Renal cortex interstitium (tissue), 11 donors: Measurements from ENCODE around the gene C3orf85. TPM values are rescaled to one million over a fixed set of nuclear protein-coding genes. Genes with fewer than 3 reads are reported as not detected.
"Not testable (repeated sequence)": the region's sequence is repeated elsewhere in the genome, so short reads cannot be mapped to it uniquely, and the experiment has no call there.

Source experiments
- DNase-seq, 11 donors: peaks; one replicate each; pipeline ENCODE4 v3.0.0-alpha.2; 2013; ENCODE audit warnings: low read depth in 9 of 11, low spot score in 4 of 11; ENCODE audit errors: extremely low read depth in 1 of 11
- polyA plus RNA-seq, 3 donors: library from polyadenylated mRNA; unstranded; fragments of 120-200 nt; gene quantifications; one replicate each; pipeline ENCODE4 v1.2.1, GENCODE V29; 2013; ENCODE audit not compliant: insufficient read length in 3 of 3

The C3orf85 gene
- polyA plus RNA-seq, 3 donors, result 16.4 to 23.7 (median 21.3) TPM

DNA sequence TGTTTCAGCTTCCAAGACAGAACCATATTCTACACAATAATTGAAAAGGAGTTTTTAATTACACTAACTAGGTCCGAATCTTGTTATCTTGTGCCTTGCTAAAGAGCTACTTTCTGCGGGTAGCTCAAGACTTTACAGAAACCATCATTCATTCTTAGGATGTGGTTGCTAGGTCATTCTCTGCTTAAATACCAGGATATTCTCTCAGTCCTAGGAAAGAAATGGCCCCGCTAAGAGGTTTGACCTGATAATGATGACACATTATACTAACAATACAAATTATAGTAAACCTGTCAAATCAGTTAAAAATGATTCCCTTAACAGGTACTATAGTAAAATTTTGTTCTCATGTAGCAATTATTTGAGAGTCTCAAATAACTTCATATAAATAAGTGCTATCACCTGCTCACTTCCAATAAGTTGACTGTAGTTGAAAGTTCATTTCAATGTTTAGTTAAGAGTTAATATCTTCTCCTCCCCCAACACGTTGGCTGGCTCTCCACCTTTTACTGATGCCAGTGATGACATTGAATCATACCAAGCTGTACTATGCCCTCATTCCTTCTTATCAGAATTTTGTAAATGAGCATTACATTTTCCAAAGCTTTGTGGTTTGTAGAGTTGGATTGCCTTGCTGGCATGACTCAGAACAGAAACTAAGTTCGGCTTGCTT is 3.6 kb upstream of the C3orf85 start:
- no peak for DNase-seq

DNA sequence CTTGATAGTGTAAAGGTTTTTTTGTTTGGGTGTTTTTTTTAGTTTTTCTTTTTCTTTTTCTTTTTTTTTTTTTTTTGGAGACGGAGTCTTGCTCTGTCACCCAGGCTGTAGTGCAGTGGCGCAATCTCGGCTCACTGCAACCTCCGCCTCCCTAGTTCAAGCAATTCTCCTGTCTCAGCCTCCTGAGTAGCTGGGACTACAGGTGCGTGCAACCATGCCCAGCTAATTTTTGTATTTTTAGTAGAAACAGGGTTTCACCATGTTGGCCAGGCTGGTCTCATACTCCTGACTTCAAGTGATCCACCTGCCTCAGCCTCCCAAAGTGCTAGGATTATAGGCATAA is 3.1 kb upstream of the C3orf85 start:
- DNase-seq, result not testable (repeated sequence)

- DNase-seq, result peak in 9 of 11 donors; percentile 37 to 76 (median 59)
Observed at GRCh38 chr3:109137761-109138160, 1.2 kb downstream of the C3orf85 start.

DNA sequence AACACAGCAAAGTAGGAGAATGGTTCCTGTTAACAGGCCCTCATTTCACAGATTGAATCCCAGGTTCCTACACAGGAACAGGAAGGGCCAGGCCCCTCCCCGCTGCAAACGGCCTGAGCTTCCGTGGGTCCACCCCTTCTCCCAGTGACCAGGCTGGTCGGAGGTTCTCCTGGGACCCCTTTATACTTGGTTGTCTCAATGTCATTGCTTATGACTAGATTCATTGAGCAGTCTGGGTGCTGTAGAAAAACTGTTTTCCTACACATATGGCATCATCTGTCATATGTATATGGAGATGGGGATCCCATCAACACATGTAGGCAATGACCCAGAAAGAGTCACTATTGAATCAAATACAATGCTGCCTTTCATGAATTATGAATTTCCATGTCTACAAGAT is 3.8 kb downstream of the C3orf85 start:
- DNase-seq, result no peak

DNA sequence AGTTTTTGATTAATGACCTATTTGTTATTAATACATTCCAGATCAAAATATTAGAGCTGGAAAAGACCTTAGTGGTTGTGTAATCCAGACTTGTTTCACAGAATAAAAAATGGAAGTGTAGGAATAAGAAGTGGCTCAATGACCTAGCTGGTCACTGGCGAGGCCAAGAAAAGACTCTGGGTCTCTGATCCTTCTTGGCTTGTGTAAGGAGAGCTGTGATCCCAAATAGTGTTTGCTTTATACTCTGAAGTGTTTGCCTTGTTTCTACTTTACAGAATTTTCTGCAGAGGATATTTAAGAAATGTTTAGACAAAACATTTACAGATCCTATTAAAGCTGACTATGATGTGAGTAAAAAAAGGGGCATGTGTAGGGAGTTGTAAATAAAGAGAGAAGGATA is 7.1 kb downstream of the C3orf85 start:
- no peak for DNase-seq

DNA sequence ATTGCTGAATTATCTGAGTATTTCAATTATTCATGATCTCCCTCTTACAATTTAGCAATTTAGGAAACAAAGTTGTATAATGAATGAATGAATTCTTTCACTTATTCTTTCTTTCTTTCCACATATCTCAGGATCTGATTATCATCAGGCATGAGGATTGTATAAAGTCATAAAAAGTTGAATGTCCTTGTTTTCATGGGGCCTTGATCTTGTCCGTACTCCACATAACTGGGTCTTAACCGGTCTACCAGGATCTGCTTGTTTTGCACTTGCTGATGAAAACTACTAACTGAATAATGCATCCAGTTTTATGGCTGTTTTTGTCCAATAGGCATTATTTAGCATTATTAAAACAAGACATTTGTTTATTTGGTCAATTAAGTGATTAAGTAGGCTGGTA is 12.6 kb downstream of the C3orf85 start:
- DNase-seq, result no peak

DNA sequence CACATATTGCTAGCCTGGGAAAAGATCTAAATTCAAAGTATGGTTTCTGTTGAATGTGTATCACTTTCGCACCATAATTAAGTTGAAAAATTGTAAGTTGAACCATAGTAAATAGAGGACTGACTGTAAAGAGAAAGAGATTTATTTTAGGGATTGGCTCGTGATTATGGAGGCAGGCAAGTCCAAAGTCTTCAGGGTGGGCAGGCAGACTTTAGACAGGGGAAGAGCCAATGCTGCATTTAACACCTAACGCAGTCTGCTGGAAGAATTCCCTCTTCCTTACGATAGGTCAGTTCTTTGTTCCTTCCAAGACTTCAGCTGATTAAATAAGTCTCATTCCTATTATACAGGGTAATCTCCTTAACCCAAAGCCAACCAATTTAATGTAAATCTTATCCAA is 15.8 kb downstream of the C3orf85 start:
- DNase-seq, result no peak

DNA sequence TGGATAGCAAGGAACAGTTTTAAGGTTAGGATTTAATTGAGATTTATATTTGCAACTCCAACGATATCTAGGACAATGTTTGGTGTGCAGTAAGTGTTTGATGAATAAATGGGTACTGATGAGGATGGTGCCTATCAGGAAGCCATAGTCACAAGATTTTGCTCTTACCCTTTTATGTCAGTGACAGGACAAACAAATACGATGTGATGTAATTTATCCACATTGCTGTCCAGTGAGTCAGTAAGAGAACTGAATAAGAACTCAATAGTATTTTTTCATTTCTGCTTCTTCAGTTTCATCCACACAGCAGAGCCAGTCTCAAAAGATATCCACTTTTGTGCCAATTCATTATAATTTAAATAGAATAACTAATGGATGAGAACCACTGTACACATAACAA is 18.5 kb downstream of the C3orf85 start:
- DNase-seq, result no peak

GRCh38 chr3:109155828-109156227 is 19.3 kb downstream of the C3orf85 start:
- DNase-seq, result peak in 1 of 11 donors; percentile 57

GRCh38 chr3:109161487-109162123 is 25.1 kb downstream of the C3orf85 start:
- DNase-seq, result peak in 1 of 11 donors; percentile 38

DNA sequence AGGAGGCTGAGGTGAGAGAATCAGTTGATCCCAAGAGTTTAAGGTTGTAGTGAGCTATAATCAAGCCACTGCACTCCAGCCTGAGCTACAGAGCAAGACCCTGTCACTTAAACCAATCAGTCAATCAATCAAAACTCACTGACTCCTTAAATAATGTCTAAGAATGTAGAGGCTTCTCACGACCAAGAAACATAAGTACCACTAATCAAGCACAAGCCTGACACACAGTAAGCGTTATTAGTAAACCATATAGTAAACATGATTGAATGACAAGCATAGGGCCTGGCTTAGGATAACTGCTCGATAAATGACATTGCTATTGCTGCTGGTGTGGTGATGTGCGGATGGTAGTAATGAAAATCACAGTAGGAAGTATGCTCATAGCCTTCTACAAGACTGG is 29.4 kb downstream of the C3orf85 start:
- DNase-seq, result no peak

DNA sequence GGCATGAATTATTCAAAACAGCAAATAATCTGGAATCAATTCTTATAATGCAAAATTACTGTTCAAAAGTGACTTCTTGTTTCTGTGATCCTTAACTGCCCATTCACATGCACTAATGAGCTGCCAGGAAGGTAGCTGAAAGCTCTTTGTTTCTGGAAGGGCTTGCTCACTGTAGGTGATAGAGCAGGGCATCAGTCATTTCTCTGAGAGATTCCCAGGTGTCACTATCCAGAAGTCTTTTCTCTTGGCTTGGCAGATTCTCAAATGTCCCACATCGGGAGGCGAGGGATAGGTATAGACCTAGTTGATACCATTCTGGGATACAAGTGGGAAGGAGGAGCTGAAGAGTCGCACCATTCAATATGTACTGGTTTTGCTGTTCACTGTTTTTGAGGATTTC is 35.0 kb downstream of the C3orf85 start:
- DNase-seq, result no peak

DNA sequence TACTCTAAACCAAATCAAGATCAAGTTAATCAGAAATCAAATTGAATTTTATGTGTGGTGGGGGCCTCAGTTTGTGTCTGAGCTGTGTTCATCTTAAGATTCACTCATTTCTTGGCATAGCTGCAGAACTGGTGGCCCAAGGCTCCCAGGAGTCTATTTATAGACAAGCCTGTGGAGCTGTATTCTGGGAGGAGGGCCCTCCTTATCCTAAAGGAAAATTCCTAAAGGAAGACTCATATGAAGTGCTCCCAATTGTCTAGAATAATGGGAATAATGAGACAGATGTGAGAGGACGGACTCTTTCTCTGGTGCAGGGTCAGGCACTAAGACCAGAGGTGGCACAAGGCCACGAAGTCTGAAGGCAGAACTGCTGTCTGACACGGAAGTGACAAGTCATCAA is 38.9 kb downstream of the C3orf85 start:
- DNase-seq, result no peak

- no peak for DNase-seq
Observed at GRCh38 chr3:109176726-109177125, 40.2 kb downstream of the C3orf85 start.

- no peak for DNase-seq
Observed at GRCh38 chr3:109177908-109178307, 41.4 kb downstream of the C3orf85 start.

GRCh38 chr3:109178708-109179107 is 42.2 kb downstream of the C3orf85 start:
- DNase-seq, result no peak

GRCh38 chr3:109184726-109185125 is 48.2 kb downstream of the C3orf85 start:
- no peak for DNase-seq

GRCh38 chr3:109187390-109187789 is 50.9 kb downstream of the C3orf85 start:
- no peak for DNase-seq

- DNase-seq, result no peak
Observed at GRCh38 chr3:109188741-109189140, 52.2 kb downstream of the C3orf85 start.

GRCh38 chr3:109191421-109191820 is 54.9 kb downstream of the C3orf85 start:
- no peak for DNase-seq

GRCh38 chr3:109195815-109196214 is 59.3 kb downstream of the C3orf85 start:
- DNase-seq, result no peak
